ENCODE data around the gene LRRC3. TPM values are rescaled to one million over a fixed set of nuclear protein-coding genes. Genes with fewer than 3 reads are reported as not detected.

The LRRC3 gene
- total RNA-seq, 1 donor from 2014 or later, result 10.1 TPM

DNA sequence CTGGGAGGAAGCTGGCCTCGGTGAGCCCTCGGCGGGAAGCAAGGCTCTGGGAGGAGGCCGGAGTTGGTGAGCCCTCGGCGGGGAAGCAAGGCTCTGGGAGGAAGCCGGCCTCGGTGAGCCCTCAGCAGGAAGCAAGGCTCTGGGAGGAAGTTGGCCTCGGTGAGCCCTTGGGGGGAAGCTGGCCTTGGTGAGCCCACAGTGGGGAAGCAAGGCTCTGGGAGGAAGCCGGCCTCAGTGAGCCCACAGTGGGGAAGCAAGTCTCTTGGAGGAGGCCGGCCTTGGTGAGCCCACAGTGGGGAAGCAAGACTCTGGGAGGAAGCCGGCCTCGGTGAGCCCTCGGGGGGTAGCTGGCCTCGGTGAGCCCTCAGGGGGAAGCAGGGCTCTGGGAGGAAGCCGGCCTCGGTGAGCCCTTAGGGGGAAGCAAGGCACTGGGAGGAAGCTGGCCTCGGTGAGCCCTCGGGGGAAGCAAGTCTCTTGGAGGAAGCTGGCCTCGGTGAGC is 48.6 kb downstream of the LRRC3 start:
- Mint-ChIP-seq H3K27ac (ENCODE audit: unreplicated experiment) (peak overlapping the region; percentile 27), H3K4me1 (peaks cover 11% of the 10 kb centered on the region), H3K36me3 (ENCODE audit: low read depth) (no peaks in the 10 kb centered on the region), H3K9me3 (no peaks in the 10 kb centered on the region), H3K27me3 (ENCODE audit: low read depth) (no peaks in the 10 kb centered on the region), H3K4me3 (no peak overlapping the region)
- DNase-seq (ENCODE audit: low read depth, low spot score), result no peak
- TF ChIP-seq, protein P1, sequence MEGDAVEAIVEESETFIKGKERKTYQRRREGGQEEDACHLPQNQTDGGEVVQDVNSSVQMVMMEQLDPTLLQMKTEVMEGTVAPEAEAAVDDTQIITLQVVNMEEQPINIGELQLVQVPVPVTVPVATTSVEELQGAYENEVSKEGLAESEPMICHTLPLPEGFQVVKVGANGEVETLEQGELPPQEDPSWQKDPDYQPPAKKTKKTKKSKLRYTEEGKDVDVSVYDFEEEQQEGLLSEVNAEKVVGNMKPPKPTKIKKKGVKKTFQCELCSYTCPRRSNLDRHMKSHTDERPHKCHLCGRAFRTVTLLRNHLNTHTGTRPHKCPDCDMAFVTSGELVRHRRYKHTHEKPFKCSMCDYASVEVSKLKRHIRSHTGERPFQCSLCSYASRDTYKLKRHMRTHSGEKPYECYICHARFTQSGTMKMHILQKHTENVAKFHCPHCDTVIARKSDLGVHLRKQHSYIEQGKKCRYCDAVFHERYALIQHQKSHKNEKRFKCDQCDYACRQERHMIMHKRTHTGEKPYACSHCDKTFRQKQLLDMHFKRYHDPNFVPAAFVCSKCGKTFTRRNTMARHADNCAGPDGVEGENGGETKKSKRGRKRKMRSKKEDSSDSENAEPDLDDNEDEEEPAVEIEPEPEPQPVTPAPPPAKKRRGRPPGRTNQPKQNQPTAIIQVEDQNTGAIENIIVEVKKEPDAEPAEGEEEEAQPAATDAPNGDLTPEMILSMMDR (conservative IDR thresholded peaks at IDR 0.05), result no peak

DNA sequence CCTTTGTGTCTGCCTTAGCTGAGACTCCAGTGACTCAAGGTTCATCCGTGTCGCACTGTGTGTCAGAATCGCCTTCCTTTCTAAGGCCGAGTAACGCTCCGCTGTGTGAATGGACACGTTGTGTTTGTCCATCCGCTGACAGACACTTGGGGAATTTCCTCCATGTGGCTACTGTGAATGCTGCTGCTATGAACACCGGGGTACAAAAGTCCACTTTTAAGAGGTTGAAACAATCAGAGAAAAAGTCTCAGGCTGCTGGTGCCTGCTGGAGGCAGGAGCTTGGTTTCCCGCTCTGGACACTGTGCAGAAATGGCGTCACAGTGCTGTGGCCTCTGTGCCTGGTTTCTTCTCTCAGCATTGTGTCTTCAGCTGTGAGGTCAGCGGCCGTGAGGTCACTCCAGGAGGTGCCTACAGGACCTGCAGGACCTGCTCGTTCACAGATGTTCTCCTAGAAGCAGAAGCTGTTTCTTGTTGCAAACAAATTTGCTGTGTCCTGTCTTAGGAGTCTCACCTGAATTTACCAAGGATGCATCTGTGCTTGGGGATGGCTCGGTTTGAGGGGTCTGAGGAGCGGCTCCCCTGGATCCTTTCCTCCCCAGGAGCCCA is 50.5 kb downstream of the LRRC3 start:
- TF ChIP-seq, protein P1 (conservative IDR thresholded peaks at IDR 0.05), result no peak
- H3K36me3 Mint-ChIP-seq (ENCODE audit: low read depth), result no peaks in the 10 kb centered on the region
- H3K4me1 Mint-ChIP-seq, result peaks cover 11% of the 10 kb centered on the region
- no peaks in the 10 kb centered on the region for H3K9me3 Mint-ChIP-seq
- peak; percentile 32 for DNase-seq (ENCODE audit: low read depth, low spot score)
- no peaks in the 10 kb centered on the region for H3K27me3 Mint-ChIP-seq (ENCODE audit: low read depth)
- H3K4me3 Mint-ChIP-seq, result peak overlapping the region; percentile 56
- peak overlapping the region; percentile 86 for H3K27ac Mint-ChIP-seq (ENCODE audit: unreplicated experiment)

DNA sequence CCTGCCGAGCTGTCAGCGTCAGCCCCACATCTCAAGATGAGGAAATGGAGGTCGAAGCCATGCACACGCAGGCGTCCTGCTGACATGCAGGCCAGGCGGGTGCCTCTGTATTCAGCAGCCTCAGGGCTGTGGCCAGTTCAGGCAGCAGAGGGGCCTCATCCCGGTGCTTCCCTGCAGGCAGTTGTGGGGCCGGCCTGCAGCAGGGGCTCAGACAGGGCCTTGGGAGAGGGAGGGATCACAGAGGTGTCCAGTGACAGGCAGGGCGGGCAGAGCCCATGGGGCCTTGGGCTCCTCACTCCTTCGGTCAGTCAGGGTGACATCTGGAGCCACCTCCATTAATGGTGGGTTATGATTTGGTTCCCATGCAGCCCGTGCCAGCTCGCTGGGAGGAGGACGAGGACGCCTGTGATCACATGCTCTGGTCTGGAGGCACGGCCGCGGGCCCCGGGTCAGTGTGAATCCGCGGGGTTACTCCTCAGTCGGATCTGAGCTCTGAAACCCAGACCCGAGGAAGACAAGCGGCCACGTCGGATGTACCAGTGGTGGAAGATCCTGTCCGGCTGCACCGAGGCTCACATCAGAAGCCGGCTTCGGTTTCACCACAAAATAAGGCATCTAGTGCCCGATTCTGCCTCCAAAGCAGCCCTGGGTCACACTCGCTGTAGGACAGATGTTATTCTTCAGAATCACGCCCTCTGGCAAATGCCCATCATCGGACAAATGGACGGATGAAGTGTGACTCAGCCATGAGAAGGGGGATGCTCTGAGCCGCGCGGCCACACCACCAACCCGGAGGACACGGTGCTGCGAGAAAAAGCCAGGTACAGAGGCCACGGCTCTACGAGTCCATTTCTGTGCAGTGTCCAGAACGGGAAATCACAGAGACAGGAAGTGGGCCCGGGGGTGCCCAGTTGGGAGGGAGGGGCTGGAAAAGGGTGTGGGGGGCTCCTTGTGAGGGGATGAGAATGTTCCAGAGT is 51.3 kb downstream of the LRRC3 start:
- Mint-ChIP-seq H3K4me1 (peaks cover 11% of the 10 kb centered on the region), H3K4me3 (peak overlapping the region; percentile 48), H3K27ac (ENCODE audit: unreplicated experiment) (peak overlapping the region; percentile 86), H3K27me3 (ENCODE audit: low read depth) (no peaks in the 10 kb centered on the region), H3K36me3 (ENCODE audit: low read depth) (no peaks in the 10 kb centered on the region), H3K9me3 (no peaks in the 10 kb centered on the region)
- TF ChIP-seq, protein P1 (conservative IDR thresholded peaks at IDR 0.05), result no peak
- no peak for DNase-seq (ENCODE audit: low read depth, low spot score)

DNA sequence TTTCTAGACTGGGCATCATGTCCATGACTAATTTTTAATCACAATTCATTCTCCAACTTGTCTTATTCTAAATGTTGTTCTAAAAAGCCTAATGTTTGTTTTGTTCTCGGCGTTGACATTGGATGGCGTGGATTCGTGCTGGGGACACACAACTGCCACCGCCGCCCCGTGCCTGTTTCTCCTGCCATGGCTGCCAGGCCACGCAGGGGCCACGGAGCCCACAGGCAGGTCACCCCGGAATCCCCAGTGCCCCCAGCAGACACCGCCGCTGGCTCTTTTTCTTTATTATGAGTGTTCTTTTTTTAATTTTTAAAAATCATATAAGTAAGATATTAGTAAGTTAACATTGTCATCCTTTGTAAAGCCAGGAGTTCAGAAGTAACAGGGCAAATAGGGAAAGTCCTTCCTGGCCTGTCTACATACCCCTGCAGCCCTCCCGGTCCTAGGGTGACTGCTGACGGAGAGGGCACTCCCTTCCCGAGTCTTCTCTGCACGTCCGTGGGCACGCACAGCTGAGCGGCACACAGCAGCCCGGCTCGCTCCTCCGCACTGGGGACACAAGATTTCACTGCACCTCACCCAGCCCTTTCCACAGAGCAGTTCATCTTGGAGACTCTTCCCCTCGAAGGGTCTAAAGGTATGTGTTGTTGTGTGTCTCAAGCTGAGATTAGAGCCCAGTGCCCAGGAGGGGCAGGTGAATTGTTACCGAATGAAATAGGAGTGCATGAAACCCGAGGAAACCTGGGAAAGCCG is 52.5 kb downstream of the LRRC3 start:
- Mint-ChIP-seq H3K27me3 (ENCODE audit: low read depth) (no peaks in the 10 kb centered on the region), H3K27ac (ENCODE audit: unreplicated experiment) (no peak overlapping the region), H3K4me3 (no peak overlapping the region), H3K9me3 (no peaks in the 10 kb centered on the region), H3K4me1 (peaks cover 11% of the 10 kb centered on the region), H3K36me3 (ENCODE audit: low read depth) (no peaks in the 10 kb centered on the region)
- no peak for DNase-seq (ENCODE audit: low read depth, low spot score)
- TF ChIP-seq, protein P1 (conservative IDR thresholded peaks at IDR 0.05), result no peak

DNA sequence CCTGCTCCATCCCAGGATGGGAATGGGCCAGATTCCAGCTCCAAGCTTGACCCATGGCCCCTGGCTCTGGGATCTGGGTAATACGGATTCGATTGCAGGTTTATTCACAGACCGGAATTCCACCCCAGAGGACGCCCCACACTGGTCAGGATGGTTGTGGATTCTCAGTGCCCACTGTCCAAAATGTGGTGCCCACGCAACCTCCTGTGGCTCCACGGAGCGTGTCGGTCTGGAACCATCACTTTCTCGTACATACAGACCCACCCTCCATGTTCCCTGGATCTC is 53.1 kb downstream of the LRRC3 start:
- Mint-ChIP-seq H3K27me3 (ENCODE audit: low read depth) (no peaks in the 10 kb centered on the region), H3K4me1 (peaks cover 11% of the 10 kb centered on the region), H3K9me3 (no peaks in the 10 kb centered on the region), H3K36me3 (ENCODE audit: low read depth) (no peaks in the 10 kb centered on the region), H3K27ac (ENCODE audit: unreplicated experiment) (no peak overlapping the region), H3K4me3 (no peak overlapping the region)
- TF ChIP-seq, protein P1 (conservative IDR thresholded peaks at IDR 0.05), result no peak
- no peak for DNase-seq (ENCODE audit: low read depth, low spot score)

Data from neural crest cell (in vitro differentiated cells).